GM18520 (cell line): ENCODE measurements around the gene DDX50.
"Not testable (repeated sequence)": the region's sequence is repeated elsewhere in the genome, so short reads cannot be mapped to it uniquely, and the experiment has no call there.

Experiments
- ATAC-seq: cut with Tn5 transposase; IDR thresholded peaks from one replicate; pipeline ENCODE4 v1.9.1; 2021; ENCODE audit not compliant: unreplicated experiment

DDX50 gene

DNA sequence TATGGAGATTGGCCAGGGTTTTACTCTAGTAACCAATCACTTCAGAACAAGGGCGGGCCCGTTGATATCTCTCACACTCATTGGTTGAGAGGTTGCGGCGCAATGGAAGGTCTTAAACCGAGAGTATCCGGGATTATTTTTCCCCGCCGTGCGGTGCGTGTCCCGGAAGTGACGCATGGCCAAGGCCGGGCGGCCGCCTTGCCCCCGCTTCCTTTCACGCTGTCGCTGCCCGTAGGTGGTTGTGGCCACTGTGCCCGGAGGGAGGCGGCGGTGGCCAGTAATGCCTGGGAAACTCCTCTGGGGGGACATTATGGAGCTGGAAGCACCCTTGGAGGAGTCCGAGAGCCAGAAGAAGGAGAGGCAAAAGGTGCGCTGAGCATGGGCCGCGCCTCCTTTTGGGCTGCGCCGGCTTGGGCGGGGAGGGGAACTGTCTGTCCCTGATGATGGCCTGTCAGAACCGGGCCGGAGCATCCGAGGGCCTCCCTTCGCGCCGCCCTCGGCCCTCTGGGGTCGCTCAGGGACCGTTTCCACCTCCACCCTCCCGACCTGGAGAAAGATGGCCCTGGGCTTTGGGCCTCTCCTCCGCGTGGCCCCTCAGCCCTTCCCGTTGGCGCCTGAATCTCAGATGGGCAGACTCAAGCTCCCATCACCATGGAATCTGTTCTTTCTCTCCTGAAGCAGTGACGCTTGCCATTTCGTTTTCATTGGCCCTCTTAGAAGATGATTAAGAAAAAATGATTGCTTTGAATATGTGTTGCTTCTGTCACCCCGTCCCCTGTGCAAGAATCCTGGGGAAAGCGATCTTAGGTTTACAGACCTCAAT, at the start of gene DDX50:
Gene DDX50, plus strand, starts transcription at position 211 of the 823 bp plus-strand sequence. Its CDS starts 70 bp downstream, at position 281.
- ATAC-seq = peak; percentile 95

DNA sequence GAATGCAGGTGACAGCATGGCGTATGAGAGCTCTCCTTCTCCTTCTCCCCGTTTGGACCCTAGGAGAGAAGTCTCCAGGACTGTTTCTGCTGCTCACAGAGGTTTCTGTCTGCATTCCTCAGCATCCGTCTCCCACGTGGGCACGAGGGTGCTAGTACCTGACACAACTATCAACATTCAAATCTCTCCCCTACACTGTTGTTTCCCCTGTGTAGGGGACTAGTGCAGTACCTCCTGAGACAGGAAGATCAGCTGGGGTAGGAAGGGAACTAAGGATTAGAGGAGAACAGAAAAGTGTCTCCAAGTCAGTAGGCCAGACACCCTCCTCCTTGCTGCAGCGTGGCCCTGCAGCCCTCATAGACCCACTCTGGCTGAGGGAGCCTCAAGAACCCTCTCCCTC, 44.8 kb upstream of the DDX50 start:
- ATAC-seq = no peak

DNA sequence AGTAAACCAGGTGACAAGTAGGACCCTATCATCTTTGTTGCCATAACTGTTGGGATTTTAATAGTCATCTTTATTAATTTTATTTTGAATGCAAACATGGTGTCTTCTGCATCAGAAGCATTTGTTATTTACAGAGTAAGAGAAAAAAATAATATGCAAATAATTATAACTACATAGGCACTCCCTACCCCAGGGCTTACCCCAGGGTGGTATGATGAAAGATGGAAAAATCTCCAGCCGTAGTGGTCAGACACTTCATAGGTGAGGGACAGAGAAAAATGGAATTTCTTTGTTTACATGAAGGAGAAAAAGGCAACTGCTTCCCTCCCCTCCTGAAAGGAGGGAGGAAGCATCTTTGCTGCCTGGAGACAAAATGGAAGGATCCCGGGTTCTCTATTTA, 44.1 kb upstream of the DDX50 start:
- ATAC-seq = no peak

GRCh38 chr10:68861253-68861652, 39.9 kb upstream of the DDX50 start:
- ATAC-seq = no peak

GRCh38 chr10:68864611-68865010, 36.5 kb upstream of the DDX50 start:
- ATAC-seq = no peak

DNA sequence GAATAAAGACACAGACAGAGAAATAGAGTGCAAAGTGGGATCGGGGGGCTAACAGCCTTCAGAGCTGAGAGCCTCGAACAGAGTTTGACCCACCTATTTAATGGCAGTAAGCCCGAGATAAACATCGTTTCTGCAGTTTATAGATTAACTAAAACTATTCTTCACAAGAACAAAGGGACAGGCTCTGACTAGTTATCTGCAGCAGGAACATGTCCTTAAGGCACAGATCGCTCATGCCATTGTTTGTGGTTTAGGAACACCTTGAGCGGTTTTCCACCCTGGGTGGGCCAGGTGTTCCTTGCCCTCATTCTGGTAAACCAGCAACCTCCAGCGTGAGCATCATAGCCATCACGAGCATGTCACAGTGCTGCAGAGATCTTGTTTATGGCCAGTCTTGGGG, 32.9 kb upstream of the DDX50 start:
- ATAC-seq = not testable (repeated sequence)

GRCh38 chr10:68869623-68870022, 31.5 kb upstream of the DDX50 start:
- no peak for ATAC-seq

- ATAC-seq = no peak
Measured at GRCh38 chr10:68870061-68870460, 31.1 kb upstream of the DDX50 start.

DNA sequence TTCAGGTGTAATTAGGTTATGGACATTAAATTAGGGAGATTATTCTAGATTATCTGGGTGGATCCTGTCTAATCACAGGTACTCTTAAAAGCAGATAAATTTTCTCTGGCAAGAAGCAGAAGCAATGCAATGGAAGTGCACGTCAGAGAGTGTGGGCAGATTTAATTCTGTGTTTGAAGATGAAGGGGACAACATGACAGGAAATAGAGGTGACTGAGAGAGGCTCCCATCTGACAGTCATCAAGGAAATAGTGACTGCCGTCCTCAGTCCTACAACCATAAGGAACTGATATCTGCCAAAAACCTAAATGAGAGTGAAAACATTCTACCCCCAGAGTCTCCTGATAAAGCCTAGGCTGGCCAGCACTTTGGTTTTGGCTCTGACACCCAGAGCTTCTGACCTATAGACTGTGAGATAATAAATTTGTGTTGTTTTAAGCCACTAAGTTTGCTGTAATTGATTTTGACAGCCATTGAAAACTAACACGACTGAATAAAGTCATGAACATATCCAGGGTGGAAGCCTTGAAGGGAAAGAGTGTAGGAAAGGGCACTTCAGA, 30.5 kb upstream of the DDX50 start:
- no peak for ATAC-seq

DNA sequence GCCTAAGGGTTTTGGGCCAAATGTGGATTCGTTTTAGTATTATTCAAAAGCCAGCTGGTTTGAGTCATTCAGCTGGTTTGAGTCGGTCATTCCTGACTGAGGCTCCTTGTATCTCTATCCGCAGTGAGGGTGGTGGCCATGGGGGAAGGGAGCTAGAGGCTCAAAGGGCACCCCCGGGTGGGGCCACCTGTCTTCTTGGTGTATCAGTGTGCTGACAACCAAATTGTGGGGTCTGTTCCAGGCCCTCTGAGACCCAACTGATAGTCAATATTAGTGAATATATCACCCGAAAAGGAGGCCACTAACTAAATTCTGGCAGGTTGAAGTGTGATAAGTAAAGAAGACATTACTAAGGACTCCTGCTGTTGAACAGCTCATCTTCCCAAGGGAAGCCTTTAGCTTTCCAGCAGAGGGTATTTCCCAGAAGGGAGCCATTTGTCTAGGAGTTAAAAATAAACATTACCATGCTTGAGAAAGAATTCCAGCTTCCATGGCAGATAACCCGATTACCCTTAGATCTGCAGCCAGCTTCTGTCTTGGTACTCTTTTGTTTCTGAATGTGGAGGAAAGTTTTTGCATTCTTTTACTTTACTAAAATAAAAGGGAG, 29.9 kb upstream of the DDX50 start:
- no peak for ATAC-seq

DNA sequence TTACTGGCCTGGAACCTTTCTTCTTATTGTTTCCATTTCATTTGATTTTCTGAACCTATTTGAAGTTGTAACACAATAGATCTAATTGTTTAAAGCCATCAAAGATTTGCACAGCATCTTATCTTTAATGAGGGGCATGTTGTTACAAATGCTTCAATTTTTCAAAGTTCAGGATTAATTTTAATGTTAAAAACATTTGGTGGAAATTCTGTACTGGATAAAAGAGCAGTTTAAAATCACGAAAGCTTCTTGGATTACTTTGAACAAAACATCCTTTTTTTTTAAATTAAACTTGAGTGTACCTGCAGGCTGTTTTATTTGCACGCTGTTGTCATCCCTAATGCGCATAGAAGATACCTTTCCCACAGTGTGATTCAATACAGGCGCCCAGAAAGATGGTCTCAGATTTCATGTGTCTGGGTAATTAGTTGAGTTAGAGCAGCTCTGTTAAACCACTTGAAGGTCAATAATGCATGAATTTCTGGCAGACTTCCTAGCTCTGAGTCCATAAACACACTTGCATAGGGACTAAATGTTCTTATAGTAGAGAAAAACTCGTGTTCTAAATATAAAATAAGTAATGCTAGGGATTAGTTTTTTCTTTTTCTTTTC, 29.3 kb upstream of the DDX50 start:
- no peak for ATAC-seq

DNA sequence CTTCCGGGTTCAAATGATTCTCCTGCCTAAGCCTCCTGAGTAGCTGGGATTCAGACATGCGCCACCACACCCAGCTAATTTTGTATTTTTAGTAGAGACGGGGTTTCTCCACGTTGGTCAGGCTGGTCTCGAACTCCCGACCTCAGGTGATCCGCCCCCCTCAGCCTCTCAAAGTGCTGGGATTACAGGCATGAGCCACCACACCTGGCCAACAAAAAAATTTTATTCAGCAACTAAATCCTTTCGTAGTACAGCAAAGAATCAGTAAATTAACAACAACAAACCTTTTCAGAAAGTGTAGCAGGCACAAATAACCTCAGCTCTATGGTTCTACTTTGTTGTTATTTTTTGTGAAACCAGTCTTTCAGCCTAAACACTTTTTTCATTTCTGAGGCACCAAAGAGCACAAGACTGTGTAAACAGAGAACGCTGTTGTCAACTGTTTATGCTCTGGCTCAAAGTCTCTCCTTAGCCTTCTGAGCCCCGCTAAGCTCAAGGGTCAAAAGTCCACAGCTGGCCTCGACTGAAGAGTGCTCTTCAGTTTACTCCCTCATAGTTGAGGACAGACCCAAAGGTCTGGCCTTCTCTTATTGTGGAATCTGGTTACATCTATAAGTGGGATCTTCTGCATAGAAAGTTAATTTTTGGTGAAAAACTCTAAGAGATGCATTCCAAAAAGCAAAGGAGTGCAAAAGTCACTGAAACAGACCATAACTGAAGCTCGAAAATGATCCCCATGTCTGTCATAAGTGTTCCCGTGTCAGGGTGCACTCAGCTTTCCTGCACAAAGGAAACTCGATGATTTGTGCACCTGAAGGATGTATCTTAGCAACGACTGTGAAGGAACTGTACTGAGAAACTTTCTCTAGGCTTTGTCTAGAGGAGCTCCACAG, 24.6 kb upstream of the DDX50 start:
- no peak for ATAC-seq

GRCh38 chr10:68877482-68878110, 23.5 kb upstream of the DDX50 start:
- no peak for ATAC-seq

- no peak for ATAC-seq
Measured at GRCh38 chr10:68878496-68878895, 22.6 kb upstream of the DDX50 start.

DNA sequence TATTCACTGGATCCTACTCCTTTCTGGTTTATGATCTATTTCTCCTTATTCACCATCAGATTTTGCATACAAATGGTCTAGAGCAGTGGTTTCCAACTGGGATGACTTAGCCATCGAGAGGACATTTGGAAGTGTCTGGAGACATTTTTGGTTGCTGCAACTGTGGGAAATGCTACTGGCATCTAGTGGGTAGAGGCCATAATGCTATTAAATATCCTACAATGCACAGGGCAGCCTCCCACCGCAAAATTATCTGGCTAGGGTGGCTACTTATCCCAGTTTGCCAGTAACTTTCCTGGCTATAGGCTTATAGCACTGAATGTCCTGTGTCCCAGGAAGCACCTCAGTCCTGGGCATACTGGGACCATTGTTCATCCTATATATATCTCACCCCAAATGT, 21.5 kb upstream of the DDX50 start:
- ATAC-seq = no peak

GRCh38 chr10:68880181-68880580, 20.9 kb upstream of the DDX50 start:
- ATAC-seq = no peak

DNA sequence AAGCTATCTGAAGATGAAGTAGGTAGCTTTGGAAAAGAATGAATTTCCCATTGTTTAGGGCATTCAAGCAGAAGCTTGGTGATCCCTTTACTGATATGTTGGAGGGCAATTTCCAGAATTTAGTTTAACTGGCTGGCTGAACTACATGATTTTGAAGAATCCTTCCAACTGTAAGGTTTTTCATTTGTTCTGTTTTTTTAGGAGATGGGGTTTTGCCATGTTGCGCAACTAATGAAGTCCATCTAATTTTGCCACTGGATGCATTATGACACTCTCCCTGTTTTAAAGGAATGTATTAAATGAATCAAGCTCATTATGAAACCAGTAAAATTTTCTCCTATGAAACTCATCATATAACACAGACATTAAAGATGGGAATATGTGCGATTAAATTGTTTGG, 6.1 kb upstream of the DDX50 start:
- no peak for ATAC-seq

DNA sequence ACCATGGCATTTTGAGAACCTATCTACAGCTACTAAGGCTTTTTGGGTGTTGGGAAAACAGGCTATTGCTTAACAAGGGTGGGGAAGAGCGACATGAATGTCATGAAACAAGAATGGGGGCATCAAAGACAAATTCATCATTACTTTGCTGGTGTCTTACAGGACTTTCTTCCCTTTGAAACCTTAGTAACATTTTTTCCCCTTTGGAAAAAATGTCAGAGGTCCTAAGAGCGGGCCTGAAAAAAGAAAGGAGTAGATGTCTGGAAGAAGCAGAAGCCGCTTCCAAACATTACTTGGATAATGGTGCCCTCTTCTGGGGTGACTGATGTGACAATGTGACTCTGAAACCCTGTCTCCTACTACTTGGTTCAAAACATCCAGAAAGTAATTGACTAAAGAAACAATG, 3.8 kb upstream of the DDX50 start:
- ATAC-seq = no peak

DNA sequence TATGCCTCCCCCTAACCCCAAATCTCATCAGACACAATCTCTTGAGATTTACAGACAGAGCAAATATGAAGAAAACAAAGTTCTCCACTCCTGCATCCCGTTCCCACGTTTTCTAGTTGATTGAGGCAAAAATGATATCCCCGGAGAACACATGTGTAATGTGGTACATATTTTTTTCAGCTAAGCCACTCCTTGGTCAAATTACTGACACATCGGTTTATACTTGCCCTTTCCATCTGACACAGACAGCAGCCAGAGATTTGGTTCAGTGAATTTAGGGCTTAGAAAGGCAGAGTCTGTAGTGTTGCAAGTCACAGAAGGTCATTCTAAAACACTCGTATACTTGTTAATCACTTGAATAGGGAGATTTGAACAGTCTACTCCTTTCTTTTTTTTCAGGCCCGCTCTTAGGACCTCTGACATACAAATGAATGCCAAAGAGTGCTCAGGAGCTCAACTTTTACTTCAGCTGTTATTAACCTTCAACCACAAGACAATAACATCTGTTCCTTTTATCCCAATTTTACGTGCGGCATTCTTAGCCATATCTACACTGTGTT, 1.8 kb upstream of the DDX50 start:
- no peak for ATAC-seq

DNA sequence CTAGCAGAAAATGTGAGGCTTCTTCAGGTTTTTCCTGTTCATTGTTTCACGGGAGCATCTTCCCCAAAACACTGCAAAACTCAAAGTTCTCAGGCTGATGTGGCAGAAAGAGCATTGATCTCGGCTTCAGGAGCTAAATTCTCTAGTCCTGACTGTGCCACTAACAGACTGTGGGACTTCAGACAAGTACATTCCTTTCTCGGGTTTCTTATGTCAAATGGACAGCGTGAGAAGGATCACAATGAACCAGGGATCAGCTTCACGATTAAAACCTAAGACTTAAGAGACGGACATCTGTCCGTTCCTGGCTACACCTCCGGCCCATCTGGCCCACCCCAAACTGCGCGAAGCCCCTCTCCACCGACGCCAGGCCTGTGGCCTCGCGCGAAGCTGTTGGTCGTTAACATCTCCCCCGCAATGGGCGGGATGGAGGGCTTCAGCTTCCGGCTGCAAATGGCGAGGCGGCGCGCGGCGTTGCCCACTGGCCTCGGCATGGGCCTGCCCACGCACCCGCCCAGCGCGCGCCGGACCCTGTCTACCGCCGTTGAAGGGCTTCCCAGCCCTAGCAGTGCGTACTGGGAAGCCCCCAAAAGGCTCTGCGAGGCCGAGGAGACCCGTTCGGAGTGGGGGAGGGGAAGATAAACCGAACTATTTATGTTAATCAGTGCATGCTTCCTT, 549 bp upstream of the DDX50 start:
- no peak for ATAC-seq
